Thyroid gland (tissue), 4 donors: ENCODE data around the gene PCNT. TPM values are rescaled to one million over a fixed set of nuclear protein-coding genes. Genes with fewer than 3 reads are reported as not detected.

Source experiments
- DNase-seq, 2 donors: peaks; one replicate each; pipeline ENCODE4 v3.0.0-alpha.2; 2019
- H3K27ac ChIP-seq, 3 donors: fragments of 200-600 bp; sonication (generic); 1 replicate in 2 of 3; 2 replicates in 1 of 3; pipeline ENCODE4 v1.5.1; 2016 to 2019; ENCODE audit warnings: mild to moderate bottlenecking in 1 of 3, moderate library complexity in 1 of 3
- H3K27me3 ChIP-seq: fragments of 200-600 bp; sonication (generic); one replicate; pipeline ENCODE4 v1.5.1; 2019
- H3K36me3 ChIP-seq, 2 donors: fragments of 200-600 bp; sonication (generic); one replicate each; pipeline ENCODE4 v1.5.1; 2016 to 2019
- H3K4me1 ChIP-seq, 2 donors: fragments of 200-600 bp; sonication (generic); one replicate each; pipeline ENCODE4 v1.5.1; 2017 to 2019
- H3K4me3 ChIP-seq, 3 donors: fragments of 200-600 bp; sonication (generic); replicated peaks in 1 of 3; 1 replicate in 2 of 3; 2 replicates in 1 of 3; pipeline ENCODE4 v1.5.1; 2016; ENCODE audit warnings: mild to moderate bottlenecking in 1 of 3
- H3K9me3 ChIP-seq: fragments of 200-600 bp; sonication (generic); one replicate; pipeline ENCODE4 v1.5.1; 2017
- CTCF ChIP-seq, 6 experiments: fragments of 200-600 bp in 3 of 6; fragments of 450-650 bp in 3 of 6; sonication (generic) in 3 of 6; IDR thresholded peaks; one replicate each; pipeline ENCODE4 v1.5.1; 2016 to 2019; ENCODE audit warnings: antibody characterized with exemption in 6 of 6, mild to moderate bottlenecking in 2 of 6, inconsistent platforms in 1 of 6, moderate library complexity in 1 of 6
- POLR2A ChIP-seq, 2 donors: fragments of 450-650 bp; IDR thresholded peaks; one replicate each; pipeline ENCODE4 v1.6.1; 2017; ENCODE audit warnings: antibody characterized with exemption in 2 of 2, mild to moderate bottlenecking in 2 of 2, moderate library complexity in 1 of 2
- WGBS, 2 donors: methylation state at CpG; one replicate each; pipeline ENCODE4 v1.1.5; 2017; 5-methylcytosine and 5-hydroxymethylcytosine counted together
- intact Hi-C: fragments of 100-400 bp; cut with DNase I; formaldehyde crosslinking; loops from one replicate; pipeline ENCODE4 v1.15.1; 2023
- total RNA-seq, 4 donors: library from RNA; depleted of rRNA; stranded (reverse); fragments of >200 nt; gene quantifications; one replicate each; pipeline ENCODE4 v1.2.3, GENCODE V29; 2016

The PCNT gene
- total RNA-seq, 4 donors from 2014 or later = 23.9 to 36.6 (median 33.2) TPM

DNA sequence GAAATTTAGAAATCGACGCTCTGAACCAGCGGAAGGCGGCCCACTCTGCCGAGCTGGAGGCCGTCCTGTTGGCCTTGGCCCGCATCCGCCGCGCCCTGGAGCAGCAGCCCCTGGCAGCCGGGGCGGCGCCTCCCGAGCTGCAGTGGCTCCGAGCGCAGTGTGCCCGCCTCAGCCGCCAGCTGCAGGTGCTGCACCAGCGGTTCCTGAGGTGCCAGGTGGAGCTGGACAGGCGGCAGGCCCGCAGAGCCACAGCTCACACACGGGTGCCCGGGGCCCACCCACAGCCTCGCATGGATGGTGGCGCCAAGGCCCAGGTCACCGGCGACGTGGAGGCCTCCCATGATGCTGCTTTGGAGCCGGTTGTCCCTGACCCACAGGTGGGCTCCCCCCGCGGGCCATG, 87.7 kb downstream of the PCNT start:
- no peak for DNase-seq
- peaks cover 19 to 24% of the 10 kb centered on the region in 2 donors for H3K36me3 ChIP-seq
- no peaks in the 10 kb centered on the region for H3K9me3 ChIP-seq
- H3K27ac ChIP-seq = no peak overlapping the region
- H3K4me3 ChIP-seq = no peak overlapping the region
- intact Hi-C loops = no loop called here
- no peak for TF ChIP-seq CTCF (IDR thresholded peaks at IDR 0.05)
- no peak for TF ChIP-seq POLR2A (IDR thresholded peaks at IDR 0.05)
- no peaks in the 10 kb centered on the region for H3K4me1 ChIP-seq
- 91 to 96% methylated on average over 22 to 29 of the region's 31 CpGs for WGBS, 2 donors
- no peaks in the 10 kb centered on the region for H3K27me3 ChIP-seq

DNA sequence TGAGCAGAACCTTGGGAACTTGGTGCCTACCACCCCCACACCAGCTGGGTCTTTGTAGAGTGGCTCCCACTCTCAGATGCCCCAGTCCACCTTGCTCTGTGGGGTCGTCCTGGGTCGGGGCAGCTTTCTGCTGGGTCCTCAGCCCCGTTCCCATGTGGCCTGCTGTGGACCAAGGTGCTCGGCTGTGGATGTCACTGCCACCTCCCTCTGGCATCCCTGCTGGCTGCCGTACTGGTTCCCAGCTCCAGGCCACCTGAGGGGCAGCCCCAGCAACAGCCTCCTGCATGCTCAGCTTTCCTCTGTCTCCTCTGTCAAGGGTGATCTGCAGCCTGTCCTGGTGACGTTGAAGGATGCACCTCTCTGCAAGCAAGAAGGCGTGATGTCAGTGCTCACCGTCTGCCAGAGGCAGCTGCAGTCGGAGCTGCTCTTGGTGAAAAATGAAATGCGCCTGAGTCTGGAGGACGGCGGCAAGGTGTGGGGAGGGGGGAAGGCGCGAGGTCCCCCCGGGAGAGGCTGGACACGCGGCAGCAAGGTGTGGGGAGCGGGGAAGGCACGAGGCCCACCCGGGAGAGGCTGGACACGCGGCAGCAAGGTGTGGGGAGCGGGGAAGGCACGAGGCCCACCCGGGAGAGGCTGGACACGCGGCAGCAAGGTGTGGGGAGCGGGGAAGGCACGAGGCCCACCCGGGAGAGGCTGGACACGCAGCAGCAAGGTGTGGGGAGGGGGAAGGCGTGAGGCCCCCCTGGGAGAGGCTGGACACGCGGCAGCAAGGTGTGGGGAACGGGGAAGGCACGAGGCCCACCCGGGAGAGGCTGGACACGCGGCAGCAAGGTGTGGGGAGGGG, 88.8 kb downstream of the PCNT start:
- TF ChIP-seq CTCF (IDR thresholded peaks at IDR 0.05) (no peak), POLR2A (IDR thresholded peaks at IDR 0.05) (no peak)
- H3K9me3 ChIP-seq = no peaks in the 10 kb centered on the region
- H3K27ac ChIP-seq = no peak overlapping the region
- H3K4me1 ChIP-seq = no peaks in the 10 kb centered on the region
- H3K36me3 ChIP-seq = peaks cover 19 to 26% of the 10 kb centered on the region in 2 donors
- intact Hi-C loops = no loop called here
- WGBS, 2 donors = 85 to 91% methylated on average over 38 to 39 of the region's 39 CpGs
- H3K4me3 ChIP-seq = no peak overlapping the region
- no peaks in the 10 kb centered on the region for H3K27me3 ChIP-seq
- DNase-seq = no peak

- no peaks in the 10 kb centered on the region for H3K27me3 ChIP-seq
- WGBS, 2 donors = 94 to 96% methylated on average over 9 of the region's 9 CpGs
- H3K4me1 ChIP-seq = no peaks in the 10 kb centered on the region
- H3K4me3 ChIP-seq = no peak overlapping the region
- H3K36me3 ChIP-seq = peaks cover 19 to 30% of the 10 kb centered on the region in 2 donors
- no peak overlapping the region for H3K27ac ChIP-seq
- DNase-seq = no peak
- intact Hi-C loops = no loop called here
- TF ChIP-seq CTCF (IDR thresholded peaks at IDR 0.05) (no peak), POLR2A (IDR thresholded peaks at IDR 0.05) (no peak)
- no peaks in the 10 kb centered on the region for H3K9me3 ChIP-seq
Observed at GRCh38 chr21:46413365-46413696, 89.4 kb downstream of the PCNT start.

DNA sequence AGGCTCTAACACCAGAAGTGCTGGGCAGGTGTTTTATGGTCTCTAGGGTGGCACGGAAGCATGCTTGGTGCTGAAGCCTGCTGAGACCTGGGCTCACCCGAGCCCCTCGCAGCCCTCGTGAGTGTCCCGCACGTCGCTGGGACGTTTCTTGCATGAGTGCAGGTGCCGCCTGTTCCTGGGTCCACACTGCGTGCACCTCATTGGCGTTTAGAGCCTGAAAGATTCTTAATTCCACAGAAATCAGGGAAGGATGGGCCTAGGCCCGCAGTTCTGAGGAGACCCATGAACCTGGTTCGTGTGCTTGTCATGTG, 91.0 kb downstream of the PCNT start:
- intact Hi-C loops = no loop called here
- WGBS, 2 donors = 96 to 97% methylated on average over 13 of the region's 13 CpGs
- no peak for DNase-seq
- Histone ChIP-seq H3K4me3 (no peak overlapping the region), H3K27ac (no peak overlapping the region), H3K9me3 (no peaks in the 10 kb centered on the region), H3K4me1 (no peaks in the 10 kb centered on the region), H3K36me3 (peaks cover 19 to 33% of the 10 kb centered on the region in 2 donors), H3K27me3 (no peaks in the 10 kb centered on the region)
- TF ChIP-seq CTCF (IDR thresholded peaks at IDR 0.05) (no peak), POLR2A (IDR thresholded peaks at IDR 0.05) (no peak)

- Histone ChIP-seq H3K27me3 (no peaks in the 10 kb centered on the region), H3K4me1 (no peaks in the 10 kb centered on the region), H3K9me3 (no peaks in the 10 kb centered on the region), H3K27ac (no peak overlapping the region), H3K4me3 (no peak overlapping the region), H3K36me3 (peaks cover 9 to 21% of the 10 kb centered on the region in 2 donors)
- TF ChIP-seq CTCF (IDR thresholded peaks at IDR 0.05) (no peak), POLR2A (IDR thresholded peaks at IDR 0.05) (no peak)
- 93 to 97% methylated on average over 5 to 15 of the region's 20 CpGs for WGBS, 2 donors
- intact Hi-C loops = no loop called here
- no peak for DNase-seq
Observed at GRCh38 chr21:46416551-46416950, 92.6 kb downstream of the PCNT start.
